HEK293T (cell line): Measurements from ENCODE around the gene MYOM3.

Experiments used
- CTCF ChIA-PET: fragments of 350-600 bp; formaldehyde crosslinking; extraction: SDS; loops from one replicate; lab custom pipeline; 2021; ENCODE audit warnings: antibody characterized with exemption, inconsistent platforms; lab: Yijun Ruan, JAX
- POLR2A ChIA-PET: fragments of 350-600 bp; formaldehyde crosslinking; extraction: SDS; loops from one replicate; lab custom pipeline; 2020; ENCODE audit warnings: antibody characterized with exemption, inconsistent platforms; lab: Yijun Ruan, JAX
- DNase-seq: peaks from one replicate; pipeline ENCODE4 v3.0.0; 2012; ENCODE audit warnings: mixed read lengths; ENCODE audit errors: extremely low spot score
- ARNT ChIP-seq: fragments of 450-650 bp; IDR thresholded peaks from 2 replicates; pipeline ENCODE4 v1.6.1; 2017; ENCODE audit warnings: mild to moderate bottlenecking
- BHLHE40 ChIP-seq: fragments of 450-650 bp; IDR thresholded peaks from 2 replicates; pipeline ENCODE4 v1.6.1; 2016; ENCODE audit warnings: mild to moderate bottlenecking, moderate library complexity, borderline replicate concordance
- CTBP1 ChIP-seq: fragments of 450-650 bp; IDR thresholded peaks from 2 replicates; pipeline ENCODE4 v1.6.1; 2016; ENCODE audit warnings: borderline replicate concordance
- ELF4 ChIP-seq: fragments of 450-650 bp; IDR thresholded peaks from 2 replicates; pipeline ENCODE4 v1.6.1; 2017; ENCODE audit warnings: antibody characterized with exemption
- FOXA1 ChIP-seq: fragments of 450-650 bp; IDR thresholded peaks from 2 replicates; pipeline ENCODE4 v1.6.1; 2016; ENCODE audit warnings: mild to moderate bottlenecking
- FOXK2 ChIP-seq: fragments of 450-650 bp; IDR thresholded peaks from 2 replicates; pipeline ENCODE4 v1.6.1; 2016; ENCODE audit warnings: mild to moderate bottlenecking
- FOXM1 ChIP-seq: fragments of 450-650 bp; IDR thresholded peaks from 2 replicates; pipeline ENCODE4 v1.6.1; 2017; ENCODE audit warnings: mild to moderate bottlenecking, borderline replicate concordance
- HDGF ChIP-seq: fragments of 450-650 bp; IDR thresholded peaks from 2 replicates; pipeline ENCODE4 v1.6.1; 2017; ENCODE audit warnings: antibody characterized with exemption, borderline replicate concordance
- L3MBTL2 ChIP-seq: fragments of 450-650 bp; conservative IDR thresholded peaks from 2 replicates; pipeline ENCODE4 v1.6.1; 2016; ENCODE audit warnings: mild to moderate bottlenecking
- LEF1 ChIP-seq: fragments of 450-650 bp; IDR thresholded peaks from 2 replicates; pipeline ENCODE4 v1.6.1; 2017; ENCODE audit warnings: mild to moderate bottlenecking, borderline replicate concordance
- NFRKB ChIP-seq: fragments of 450-650 bp; IDR thresholded peaks from 2 replicates; pipeline ENCODE4 v1.6.1; 2016; ENCODE audit warnings: mild to moderate bottlenecking, moderate library complexity
- SP1 ChIP-seq: fragments of 450-650 bp; IDR thresholded peaks from 2 replicates; pipeline ENCODE4 v1.6.1; 2017
- SUZ12 ChIP-seq: fragments of 450-650 bp; IDR thresholded peaks from 2 replicates; pipeline ENCODE4 v1.6.1; 2016; ENCODE audit warnings: mild to moderate bottlenecking
- TARDBP ChIP-seq: fragments of 450-650 bp; IDR thresholded peaks from 2 replicates; pipeline ENCODE4 v1.6.1; 2016
- ZNF384 ChIP-seq: fragments of 450-650 bp; IDR thresholded peaks from 2 replicates; pipeline ENCODE4 v1.6.1; 2016
- TF ChIP-seq, protein P1 (sequence below): fragments of 450-650 bp; IDR thresholded peaks from 2 replicates; pipeline ENCODE4 v1.6.1; 2016

MYOM3 gene

DNA sequence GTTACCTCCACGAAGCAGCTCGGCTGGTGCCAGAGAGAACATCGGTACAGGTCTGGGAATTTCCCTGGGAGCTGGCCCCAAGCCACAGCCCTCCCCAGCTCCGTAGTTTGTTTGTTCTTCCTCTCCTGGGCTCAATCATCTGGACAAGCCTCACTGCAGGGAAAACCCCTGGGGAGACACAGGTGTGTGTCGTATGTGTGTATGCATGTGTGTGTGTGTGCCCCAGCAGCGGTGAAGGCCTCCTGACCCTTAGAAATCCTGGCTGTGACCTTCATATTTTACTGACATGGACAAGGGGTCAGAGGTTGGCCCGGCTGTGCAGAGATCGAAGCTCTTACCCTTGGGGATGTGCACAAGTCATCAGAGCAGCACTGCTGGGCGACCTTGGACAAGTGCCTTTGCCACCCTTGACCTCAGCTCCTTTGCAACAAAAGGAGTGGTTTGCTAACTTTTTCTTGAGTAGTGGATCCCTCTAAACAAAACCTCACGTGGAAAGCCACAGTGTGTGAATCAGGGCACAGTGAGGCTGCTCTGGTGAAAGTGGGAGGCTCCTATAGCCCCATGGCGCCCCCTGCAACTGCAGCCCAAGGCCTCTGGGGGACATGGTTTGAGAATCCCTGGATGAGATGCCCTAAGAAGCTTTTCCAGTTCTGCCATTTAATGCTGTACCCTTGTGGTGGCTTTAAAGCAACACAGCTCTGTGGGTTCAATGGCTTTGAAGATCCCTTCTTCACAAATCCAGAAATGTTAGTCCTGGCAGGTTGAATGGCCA, 43.3 kb upstream of the MYOM3 start:
- peak; percentile 20 for DNase-seq
- POLR2A ChIA-PET: no interaction called here
- CTCF ChIA-PET: no interaction called here
- TF ChIP-seq ARNT (no peak), L3MBTL2 (no peak), CTBP1 (no peak), FOXM1 (no peak), LEF1 (no peak), FOXA1 (no peak), BHLHE40 (no peak), TARDBP (no peak), ZNF384 (no peak), ELF4 (no peak), SP1 (no peak), FOXK2 (no peak), NFRKB (no peak)
- TF ChIP-seq, protein P1, sequence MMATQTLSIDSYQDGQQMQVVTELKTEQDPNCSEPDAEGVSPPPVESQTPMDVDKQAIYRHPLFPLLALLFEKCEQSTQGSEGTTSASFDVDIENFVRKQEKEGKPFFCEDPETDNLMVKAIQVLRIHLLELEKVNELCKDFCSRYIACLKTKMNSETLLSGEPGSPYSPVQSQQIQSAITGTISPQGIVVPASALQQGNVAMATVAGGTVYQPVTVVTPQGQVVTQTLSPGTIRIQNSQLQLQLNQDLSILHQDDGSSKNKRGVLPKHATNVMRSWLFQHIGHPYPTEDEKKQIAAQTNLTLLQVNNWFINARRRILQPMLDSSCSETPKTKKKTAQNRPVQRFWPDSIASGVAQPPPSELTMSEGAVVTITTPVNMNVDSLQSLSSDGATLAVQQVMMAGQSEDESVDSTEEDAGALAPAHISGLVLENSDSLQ: no peak

DNA sequence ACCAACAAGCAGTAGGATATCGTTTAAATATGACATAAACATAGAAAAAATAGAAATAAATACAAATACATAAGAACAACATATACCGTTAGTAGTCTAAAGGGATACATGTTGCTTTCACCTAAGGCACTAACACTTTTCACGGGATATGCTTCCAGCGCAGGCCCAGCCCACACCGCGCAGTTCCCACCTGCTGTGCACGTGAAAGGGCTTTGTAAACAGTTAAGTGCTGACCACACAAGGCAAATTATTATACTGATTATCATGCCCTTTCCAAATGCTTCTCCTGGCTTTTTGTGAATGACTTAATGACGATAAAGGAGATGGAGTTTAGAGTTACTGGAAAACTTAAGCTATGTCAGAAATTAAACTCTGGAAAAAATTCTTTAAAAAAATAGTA, 42.3 kb upstream of the MYOM3 start:
- POLR2A ChIA-PET: no interaction called here
- no peak for DNase-seq
- CTCF ChIA-PET: no interaction called here
- TF ChIP-seq ELF4 (no peak), SUZ12 (no peak), TARDBP (no peak), LEF1 (no peak), BHLHE40 (no peak), SP1 (no peak), FOXA1 (no peak), FOXK2 (no peak), CTBP1 (no peak), HDGF (no peak), NFRKB (no peak), ZNF384 (no peak), L3MBTL2 (no peak), FOXM1 (no peak), ARNT (no peak)
- TF ChIP-seq, protein P1: no peak

DNA sequence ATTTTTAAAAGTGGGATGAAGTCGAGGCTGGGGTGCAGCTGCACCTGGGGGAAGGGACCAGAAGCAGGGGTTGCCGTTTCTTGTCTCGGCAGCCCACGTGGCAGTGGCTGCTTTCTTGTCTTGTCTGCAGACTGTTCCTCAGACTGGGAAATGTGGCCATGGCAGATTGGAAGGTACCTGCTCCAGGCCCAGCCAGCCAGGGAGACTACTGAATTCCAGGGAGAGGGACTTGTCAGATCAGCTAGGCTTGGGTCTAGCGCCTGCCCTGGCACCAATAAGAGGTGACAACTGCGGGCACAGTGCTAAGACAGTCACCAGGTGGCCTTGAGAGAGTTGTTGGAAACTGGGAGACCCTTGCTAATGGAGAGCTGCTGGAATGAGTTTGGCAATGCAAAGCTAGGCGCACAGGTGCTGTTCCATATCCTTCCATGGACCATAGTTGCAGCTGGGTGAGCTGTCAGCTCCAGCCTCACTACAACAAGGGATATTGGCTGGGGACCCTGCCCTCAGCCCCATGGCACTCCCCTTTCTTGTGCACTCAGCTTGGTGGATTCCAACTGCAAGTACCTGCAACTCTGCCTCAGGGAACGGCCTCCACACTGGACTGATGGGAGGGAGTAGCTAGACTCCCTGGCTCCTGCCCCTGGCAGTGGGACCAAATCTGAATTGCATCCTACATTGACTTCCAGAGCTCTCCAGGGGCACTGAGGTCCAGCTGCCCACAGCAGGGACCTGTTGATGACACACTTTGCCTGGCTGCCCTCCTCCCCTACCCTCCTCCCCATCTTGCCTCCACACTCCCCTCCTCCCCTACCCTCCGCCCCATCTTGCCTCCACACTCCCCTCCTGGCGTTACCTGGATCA, 40.9 kb upstream of the MYOM3 start:
- DNase-seq: no peak
- POLR2A ChIA-PET: interaction anchor here (1.4 kb wide), 1 partner anchor 34 kb away, joined by 6 read pairs; the partner anchor contains the start of gene IFNLR1
- TF ChIP-seq NFRKB (no peak), LEF1 (no peak), BHLHE40 (no peak), TARDBP (no peak), FOXK2 (no peak), HDGF (no peak), CTBP1 (no peak), L3MBTL2 (no peak), ARNT (no peak), SP1 (no peak), SUZ12 (no peak), FOXA1 (no peak)
- TF ChIP-seq, protein P1: no peak
- CTCF ChIA-PET: interaction anchor here (0.6 to 4.4 kb wide), 4 partner anchors 47 to 249 kb away, joined by 3 to 21 read pairs (median 4); no protein-coding TSS in a partner anchor

DNA sequence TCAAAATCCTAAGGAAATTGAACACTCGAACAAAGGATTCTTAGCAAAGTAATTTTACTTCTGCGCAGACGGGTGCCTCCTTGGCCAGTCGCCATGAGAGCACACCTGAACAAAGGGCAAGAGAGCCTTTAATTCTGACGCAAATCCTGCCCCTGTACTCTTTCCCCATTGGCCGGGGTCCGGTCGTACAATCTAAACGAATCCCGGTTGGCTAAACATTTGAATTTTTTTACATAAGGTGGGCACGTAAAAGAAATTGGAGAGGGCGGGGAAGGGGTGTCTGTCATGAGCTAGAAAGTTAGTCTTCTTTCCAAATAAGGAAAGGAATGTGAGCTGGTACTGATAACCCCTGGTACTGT, 39.2 kb upstream of the MYOM3 start:
- ChIA-PET CTCF (interaction anchor here (1.2 to 4.4 kb wide), 5 partner anchors 21 to 241 kb away, joined by 3 to 21 read pairs (median 6); no protein-coding TSS in a partner anchor), POLR2A (interaction anchor here (1.4 kb wide), 1 partner anchor 36 kb away, joined by 6 read pairs; the partner anchor contains the start of gene IFNLR1)
- no peak for TF ChIP-seq ARNT
- no peak for TF ChIP-seq SUZ12
- TF ChIP-seq L3MBTL2: no peak
- no peak for TF ChIP-seq FOXA1
- DNase-seq: no peak

DNA sequence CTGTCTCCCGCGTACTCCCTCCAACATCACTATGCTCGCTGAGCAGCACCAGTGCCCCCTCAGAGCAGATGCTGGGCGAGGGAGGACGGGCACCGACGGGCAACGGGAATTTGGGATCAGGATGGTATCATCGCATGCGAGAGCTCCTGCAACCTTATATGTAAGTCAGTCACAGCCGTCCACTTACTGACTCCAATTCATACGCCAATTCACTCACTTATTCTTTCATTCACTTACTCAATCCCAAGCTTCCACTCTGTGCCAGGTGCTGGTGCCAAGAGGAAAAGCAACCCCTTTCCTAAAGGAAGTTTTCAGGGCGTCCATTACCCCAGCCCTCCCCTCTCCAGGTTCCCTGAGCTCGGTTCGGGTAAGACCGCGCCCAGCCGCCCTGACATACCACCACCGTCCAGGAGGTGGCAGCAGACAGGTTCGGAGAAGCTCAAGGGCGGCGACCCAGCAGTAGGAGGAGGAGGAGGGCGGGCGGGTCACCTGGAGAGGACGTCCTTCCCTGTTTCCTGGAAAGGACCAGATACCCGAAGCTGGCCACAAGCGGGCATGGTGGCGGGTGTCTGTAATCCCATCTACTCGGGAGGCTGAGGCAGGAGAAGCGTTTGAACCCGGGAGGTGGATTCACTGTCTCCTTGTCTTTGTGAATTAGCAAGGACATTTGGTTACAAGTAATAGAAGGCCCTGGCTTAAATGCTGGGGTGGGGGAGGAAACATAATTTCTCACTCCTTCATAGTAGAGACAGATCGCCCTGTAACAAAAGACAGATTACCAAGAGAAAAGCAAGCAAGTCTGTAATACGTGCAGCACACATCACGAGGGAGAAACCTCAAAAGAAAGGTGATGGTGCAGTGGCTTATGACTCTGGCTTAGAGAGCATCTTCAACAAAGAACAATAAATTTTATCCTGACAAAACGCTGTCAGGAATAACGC, 38.6 kb upstream of the MYOM3 start:
- POLR2A ChIA-PET: interaction anchor here (0.8 to 1.2 kb wide), 3 partner anchors 36 to 407 kb away, joined by 3 to 5 read pairs (median 3); partner anchors contain the start of gene ELOA
- CTCF ChIA-PET: interaction anchor here (0.6 to 4.4 kb wide), 21 partner anchors 9 to 351 kb away, joined by 3 to 21 read pairs (median 4); no protein-coding TSS in a partner anchor

More for the DNA sequence above, 38.6 kb upstream of the MYOM3 start:
- peak; percentile 89 for DNase-seq
- TF ChIP-seq, protein P1: no peak
- no peak for TF ChIP-seq FOXA1
- no peak for TF ChIP-seq L3MBTL2
